ENCODE results near the gene AP4B1. TPM values are rescaled to one million over a fixed set of nuclear protein-coding genes. Genes with fewer than 3 reads are reported as not detected.

The AP4B1 gene
- total RNA-seq, 1 experiment from 2014 or later = 18.3 TPM

DNA sequence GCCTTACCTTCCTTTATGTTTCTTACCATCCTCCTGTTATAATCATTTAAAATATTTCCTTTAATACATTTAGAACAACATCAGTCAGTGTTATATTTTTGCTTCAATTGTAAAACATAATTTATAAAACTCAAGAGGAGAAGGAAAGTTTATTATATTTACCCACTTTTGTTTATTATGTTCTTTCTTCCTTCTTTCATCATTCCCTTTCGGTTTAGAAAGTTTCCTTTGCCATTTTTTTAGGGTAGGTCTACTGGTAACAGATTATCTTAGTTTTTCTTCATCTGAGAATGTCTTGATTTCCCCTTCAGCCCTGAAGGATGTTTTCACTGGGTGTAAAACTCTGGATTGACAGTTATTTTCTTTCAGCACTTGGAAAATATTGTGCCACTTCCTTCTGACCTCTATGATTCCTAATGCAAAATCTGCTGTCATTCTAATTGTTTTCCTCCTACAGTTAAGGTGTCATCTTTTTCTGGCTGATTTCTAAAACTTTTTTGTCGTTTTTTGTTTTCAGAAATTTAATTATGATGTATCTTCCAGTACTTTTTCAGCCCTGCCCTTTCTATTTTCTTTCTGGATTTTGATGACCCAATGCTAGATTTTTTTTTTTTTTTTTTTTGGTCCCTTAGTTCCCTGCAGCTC lies 58.1 kb downstream of the AP4B1 start:
- CTCF ChIA-PET = no interaction called here
- BruUV-seq (replicated peaks) = no TSS peak
- Mint-ChIP-seq H3K36me3 (ENCODE audit: insufficient read depth, unreplicated experiment) (no peaks in the 10 kb centered on the region), H3K4me1 (ENCODE audit: low read depth, unreplicated experiment) (no peaks in the 10 kb centered on the region), H3K4me3 (ENCODE audit: low read depth, unreplicated experiment) (no peak overlapping the region), H3K27ac (ENCODE audit: unreplicated experiment) (no peak overlapping the region), H3K27me3 (ENCODE audit: unreplicated experiment) (no peaks in the 10 kb centered on the region), H3K9me3 (ENCODE audit: low read depth, unreplicated experiment) (peaks cover 3% of the 10 kb centered on the region)
- intact Hi-C loops (cut with micrococcal nuclease; ENCODE audit: unreplicated experiment) = no loop called here
- no peak for DNase-seq
- TF ChIP-seq, protein P1, sequence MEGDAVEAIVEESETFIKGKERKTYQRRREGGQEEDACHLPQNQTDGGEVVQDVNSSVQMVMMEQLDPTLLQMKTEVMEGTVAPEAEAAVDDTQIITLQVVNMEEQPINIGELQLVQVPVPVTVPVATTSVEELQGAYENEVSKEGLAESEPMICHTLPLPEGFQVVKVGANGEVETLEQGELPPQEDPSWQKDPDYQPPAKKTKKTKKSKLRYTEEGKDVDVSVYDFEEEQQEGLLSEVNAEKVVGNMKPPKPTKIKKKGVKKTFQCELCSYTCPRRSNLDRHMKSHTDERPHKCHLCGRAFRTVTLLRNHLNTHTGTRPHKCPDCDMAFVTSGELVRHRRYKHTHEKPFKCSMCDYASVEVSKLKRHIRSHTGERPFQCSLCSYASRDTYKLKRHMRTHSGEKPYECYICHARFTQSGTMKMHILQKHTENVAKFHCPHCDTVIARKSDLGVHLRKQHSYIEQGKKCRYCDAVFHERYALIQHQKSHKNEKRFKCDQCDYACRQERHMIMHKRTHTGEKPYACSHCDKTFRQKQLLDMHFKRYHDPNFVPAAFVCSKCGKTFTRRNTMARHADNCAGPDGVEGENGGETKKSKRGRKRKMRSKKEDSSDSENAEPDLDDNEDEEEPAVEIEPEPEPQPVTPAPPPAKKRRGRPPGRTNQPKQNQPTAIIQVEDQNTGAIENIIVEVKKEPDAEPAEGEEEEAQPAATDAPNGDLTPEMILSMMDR (IDR thresholded peaks at IDR 0.05; ENCODE audit: unreplicated experiment) = no peak

Other genes with a start within 250 kb of the AP4B1 start
- gene PHTF1, start 145.3 kb downstream of the AP4B1 start, total RNA-seq (2022) = 12.1 and 14.9 TPM in 2 replicates
- 9.6 and 9.9 TPM in 2 replicates for gene RSBN1, start 92.3 kb downstream of the AP4B1 start, total RNA-seq (2022)
- 0.24 and 0.38 TPM in 2 replicates for gene PTPN22, start 33.1 kb downstream of the AP4B1 start, total RNA-seq (2022)
- 13.0 and 16.8 TPM in 2 replicates for gene BCL2L15, start 17.2 kb downstream of the AP4B1 start, total RNA-seq (2022)
- 6.9 and 7.5 TPM in 2 replicates for gene DCLRE1B, start 527 bp upstream of the AP4B1 start, total RNA-seq (2022)
- 42.7 and 43.2 TPM in 2 replicates for gene HIPK1, start 24.5 kb upstream of the AP4B1 start, total RNA-seq (2022)
- 0.24 TPM in 1 of 2 replicates, not detected in the other for gene OLFML3, start 74.7 kb upstream of the AP4B1 start, total RNA-seq (2022)
- gene SYT6, start 249.1 kb upstream of the AP4B1 start, total RNA-seq (2022) = not detected in 2 replicates